HCT116 (cell line): ENCODE measurements around the gene HCN1.

Experiments
- CTCF ChIP-seq, 3 experiments: fragments of 200-600 bp in 1 of 3; sonication (generic) in 1 of 3; IDR thresholded peaks in 2 of 3; conservative IDR thresholded peaks in 1 of 3; 2 replicates each; pipeline ENCODE4 v1.5.1; 2012 to 2017; ENCODE audit warnings: low read depth in 2 of 3, low read length in 2 of 3, antibody characterized with exemption in 1 of 3, borderline replicate concordance in 1 of 3, control low read depth in 1 of 3, mild to moderate bottlenecking in 1 of 3, mixed read lengths in 1 of 3, mixed run types in 1 of 3, moderate library complexity in 1 of 3; ENCODE audit not compliant: insufficient read depth in 1 of 3
- EZH2 ChIP-seq: fragments of 200-600 bp; sonication (generic); IDR thresholded peaks from 2 replicates; pipeline ENCODE4 v1.6.1; 2017; ENCODE audit warnings: antibody characterized with exemption, mixed run types
- POLR2A ChIP-seq: IDR thresholded peaks from 2 replicates; pipeline ENCODE4 v1.7.0; 2011; ENCODE audit warnings: borderline replicate concordance; ENCODE audit not compliant: insufficient read depth, insufficient read length; ENCODE audit errors: extremely low read depth
- SIN3A ChIP-seq: IDR thresholded peaks from 2 replicates; pipeline ENCODE4 v1.6.1; 2012; ENCODE audit warnings: low read depth
- ZFX ChIP-seq: fragments of 450-650 bp; IDR thresholded peaks from 2 replicates; pipeline ENCODE4 v1.6.1; 2017

DNA sequence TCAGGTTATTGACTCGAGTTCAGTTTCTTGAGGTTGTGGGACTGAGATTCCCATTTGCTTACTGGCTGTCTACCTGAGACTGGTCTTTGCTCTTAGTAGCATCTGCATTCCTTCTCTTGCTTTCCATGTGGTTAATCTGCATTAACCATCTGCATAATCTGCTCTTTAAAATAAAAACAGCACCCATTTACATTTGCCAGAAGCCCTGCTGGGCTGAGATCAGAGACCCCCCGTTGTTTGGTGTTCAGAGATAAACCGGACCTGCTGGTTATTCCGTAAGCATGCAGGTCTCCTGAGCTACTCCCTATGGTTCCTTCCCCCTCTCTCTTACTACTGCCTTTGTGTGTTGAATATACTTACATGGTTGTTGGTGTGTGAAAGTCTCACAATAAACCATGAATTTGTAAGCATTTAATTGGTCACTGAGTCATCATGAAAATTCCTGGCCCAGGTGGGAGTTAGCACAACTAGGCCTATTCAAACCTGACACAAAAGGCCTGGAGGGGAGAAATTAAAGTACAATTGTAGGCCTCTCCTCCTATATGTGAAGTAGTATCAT is 490.7 kb downstream of the HCN1 start:
- TF ChIP-seq CTCF (IDR thresholded peaks at IDR 0.05 in 2 of 3, conservative IDR thresholded peaks at IDR 0.05 in 1 of 3; ENCODE audit: borderline replicate concordance in 1 of 3, insufficient read depth in 1 of 3, low read depth in 2 of 3, low read length in 2 of 3): no peak
- TF ChIP-seq ZFX: no peak
- no peak for TF ChIP-seq EZH2
- TF ChIP-seq POLR2A: no peak
- TF ChIP-seq SIN3A: no peak
